Activated B cell treated with CpG ODN at 0.5 μM for 24 hours (primary cell): ENCODE results near the gene POSTN. TPM values are rescaled to one million over a fixed set of nuclear protein-coding genes. Genes with fewer than 3 reads are reported as not detected.
"Not testable (repeated sequence)": the region's sequence is repeated elsewhere in the genome, so short reads cannot be mapped to it uniquely, and the experiment has no call there.

Source experiments
- ATAC-seq: fragments of 200-7000 bp; cut with Tn5 transposase; one replicate; pipeline ENCODE4 v1.10.0; 2021; ENCODE audit warnings: low read depth, mild to moderate bottlenecking, moderate library complexity
- CTCF ChIA-PET: fragments of 350-600 bp; sonication (Branson Sonifier 250); formaldehyde crosslinking; loops from one replicate; lab custom pipeline; 2021; ENCODE audit warnings: antibody characterized with exemption; lab: Charles Lee
- POLR2A ChIA-PET: fragments of 350-600 bp; sonication (Branson Sonifier 250); formaldehyde crosslinking; loops from one replicate; lab custom pipeline; 2021; ENCODE audit warnings: antibody characterized with exemption; lab: Charles Lee
- DNase-seq: peaks from one replicate; pipeline ENCODE4 v3.0.0; 2022
- H3K27ac Mint-ChIP-seq: one replicate; pipeline ENCODE4 v1.8.0; 2020; ENCODE audit warnings: mixed read lengths
- H3K27me3 Mint-ChIP-seq: one replicate; pipeline ENCODE4 v1.8.0; 2021; ENCODE audit warnings: mixed read lengths
- H3K36me3 Mint-ChIP-seq: one replicate; pipeline ENCODE4 v1.8.0; 2021; ENCODE audit warnings: low read depth, mixed read lengths
- H3K4me1 Mint-ChIP-seq: one replicate; pipeline ENCODE4 v1.8.0; 2021; ENCODE audit warnings: mixed read lengths
- H3K4me3 Mint-ChIP-seq: one replicate; pipeline ENCODE4 v1.8.0; 2020; ENCODE audit warnings: mild to moderate bottlenecking, mixed read lengths
- H3K9me3 Mint-ChIP-seq: one replicate; pipeline ENCODE4 v1.8.0; 2020; ENCODE audit warnings: mixed read lengths
- intact Hi-C: fragments of 100-400 bp; cut with micrococcal nuclease; formaldehyde crosslinking; loops from one replicate; pipeline ENCODE4 v1.15.1; 2024
- total RNA-seq: library from RNA; stranded (reverse); gene quantifications from 2 replicates; pipeline ENCODE4 v1.2.3, GENCODE V29; 2022
- TF ChIP-seq, protein P1 (sequence below): fragments of 200-600 bp; IDR thresholded peaks from one replicate; pipeline ENCODE4 v1.8.0; 2022; ENCODE audit warnings: antibody characterized with exemption, mild to moderate bottlenecking

The POSTN gene
- total RNA-seq, 1 donor from 2014 or later = not detected

DNA sequence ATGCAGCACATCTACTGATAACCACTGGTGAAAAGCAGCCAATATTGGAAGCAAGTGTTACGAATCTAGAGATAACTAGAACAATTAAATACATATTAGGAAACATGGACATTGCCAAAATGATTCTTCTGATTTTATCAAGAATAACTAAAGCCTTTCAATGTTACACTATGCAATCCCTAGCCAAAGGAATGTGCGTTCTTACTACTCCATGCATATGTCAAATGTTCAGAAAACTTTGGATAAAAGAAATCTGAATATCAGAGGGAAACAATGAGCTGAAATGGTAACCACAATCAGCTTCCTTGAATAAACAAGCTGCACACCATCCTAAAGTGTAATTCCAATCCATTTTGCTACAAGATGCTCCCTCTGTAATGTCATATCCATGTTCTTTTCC is 951 bp upstream of the POSTN start:
- ATAC-seq (no peak), DNase-seq (no peak)
- ChIA-PET POLR2A (no interaction called here), CTCF (no interaction called here)
- intact Hi-C loops = no loop called here
- Mint-ChIP-seq H3K9me3 (no peaks in the 10 kb centered on the region), H3K36me3 (no peaks in the 10 kb centered on the region), H3K4me3 (no peak overlapping the region), H3K27ac (no peak overlapping the region), H3K27me3 (no peaks in the 10 kb centered on the region), H3K4me1 (no peaks in the 10 kb centered on the region)
- TF ChIP-seq, protein P1, sequence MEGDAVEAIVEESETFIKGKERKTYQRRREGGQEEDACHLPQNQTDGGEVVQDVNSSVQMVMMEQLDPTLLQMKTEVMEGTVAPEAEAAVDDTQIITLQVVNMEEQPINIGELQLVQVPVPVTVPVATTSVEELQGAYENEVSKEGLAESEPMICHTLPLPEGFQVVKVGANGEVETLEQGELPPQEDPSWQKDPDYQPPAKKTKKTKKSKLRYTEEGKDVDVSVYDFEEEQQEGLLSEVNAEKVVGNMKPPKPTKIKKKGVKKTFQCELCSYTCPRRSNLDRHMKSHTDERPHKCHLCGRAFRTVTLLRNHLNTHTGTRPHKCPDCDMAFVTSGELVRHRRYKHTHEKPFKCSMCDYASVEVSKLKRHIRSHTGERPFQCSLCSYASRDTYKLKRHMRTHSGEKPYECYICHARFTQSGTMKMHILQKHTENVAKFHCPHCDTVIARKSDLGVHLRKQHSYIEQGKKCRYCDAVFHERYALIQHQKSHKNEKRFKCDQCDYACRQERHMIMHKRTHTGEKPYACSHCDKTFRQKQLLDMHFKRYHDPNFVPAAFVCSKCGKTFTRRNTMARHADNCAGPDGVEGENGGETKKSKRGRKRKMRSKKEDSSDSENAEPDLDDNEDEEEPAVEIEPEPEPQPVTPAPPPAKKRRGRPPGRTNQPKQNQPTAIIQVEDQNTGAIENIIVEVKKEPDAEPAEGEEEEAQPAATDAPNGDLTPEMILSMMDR = no peak

DNA sequence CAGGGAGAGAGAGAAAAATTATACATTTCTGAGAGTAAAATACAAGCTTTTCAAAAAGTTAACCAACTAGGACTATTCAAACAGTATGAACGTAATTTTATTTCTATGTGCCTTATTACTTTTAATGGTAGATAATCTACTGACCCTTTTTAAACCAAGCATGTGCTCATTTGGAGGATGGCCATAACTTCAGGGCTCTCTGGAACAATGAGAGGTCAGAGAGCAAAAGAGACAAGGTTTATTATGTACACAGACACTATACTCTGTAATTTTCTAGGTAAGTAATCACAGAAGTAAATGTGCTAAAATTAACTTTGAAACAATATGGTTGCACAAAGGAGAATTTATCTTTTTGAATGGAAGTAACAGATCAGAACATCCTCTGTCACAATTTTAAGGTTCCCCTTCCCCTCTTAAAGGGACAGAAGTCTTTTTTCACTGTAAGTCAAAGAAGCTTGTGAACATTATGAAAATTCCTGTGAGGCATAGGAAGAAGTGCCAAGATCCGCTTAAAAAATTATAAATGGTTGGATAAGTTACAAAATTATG is 1.0 kb downstream of the POSTN start:
- H3K27ac Mint-ChIP-seq = no peak overlapping the region
- H3K36me3 Mint-ChIP-seq = no peaks in the 10 kb centered on the region
- H3K4me3 Mint-ChIP-seq = no peak overlapping the region
- intact Hi-C loops = no loop called here
- CTCF ChIA-PET = no interaction called here
- no peaks in the 10 kb centered on the region for H3K27me3 Mint-ChIP-seq
- H3K4me1 Mint-ChIP-seq = no peaks in the 10 kb centered on the region
- DNase-seq (no peak), ATAC-seq (no peak)
- POLR2A ChIA-PET = no interaction called here
- TF ChIP-seq, protein P1 = no peak
- H3K9me3 Mint-ChIP-seq = no peaks in the 10 kb centered on the region

GRCh38 chr13:37596805-37597204 is 1.8 kb downstream of the POSTN start:
- Mint-ChIP-seq H3K27ac (no peak overlapping the region), H3K36me3 (no peaks in the 10 kb centered on the region), H3K27me3 (no peaks in the 10 kb centered on the region), H3K9me3 (no peaks in the 10 kb centered on the region), H3K4me1 (no peaks in the 10 kb centered on the region), H3K4me3 (no peak overlapping the region)
- ChIA-PET CTCF (no interaction called here), POLR2A (no interaction called here)
- TF ChIP-seq, protein P1 = no peak
- no peak for ATAC-seq
- DNase-seq = no peak
- intact Hi-C loops = no loop called here

DNA sequence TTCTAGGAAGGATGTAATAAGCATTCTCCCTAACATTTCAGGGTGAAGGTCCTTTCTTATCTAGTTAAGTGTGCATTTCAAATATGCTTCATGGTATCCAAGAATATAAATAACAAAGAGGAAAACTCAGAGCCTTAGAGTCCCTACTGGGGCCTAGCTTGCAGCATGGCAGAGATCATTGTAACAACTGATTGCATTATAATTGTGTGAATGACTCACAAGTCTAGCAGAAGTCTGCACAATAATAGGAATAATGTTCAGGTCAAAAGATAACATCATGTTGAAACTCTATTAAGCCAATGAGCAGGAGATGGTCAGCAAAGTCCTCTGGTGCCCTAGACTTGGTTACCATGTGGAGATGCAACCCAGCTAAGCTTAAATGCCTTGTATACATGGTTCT is 3.4 kb downstream of the POSTN start:
- ChIA-PET CTCF (no interaction called here), POLR2A (no interaction called here)
- intact Hi-C loops = no loop called here
- Mint-ChIP-seq H3K36me3 (no peaks in the 10 kb centered on the region), H3K27me3 (no peaks in the 10 kb centered on the region), H3K4me3 (no peak overlapping the region), H3K4me1 (no peaks in the 10 kb centered on the region), H3K27ac (no peak overlapping the region), H3K9me3 (no peaks in the 10 kb centered on the region)
- DNase-seq (no peak), ATAC-seq (no peak)
- TF ChIP-seq, protein P1 = no peak

DNA sequence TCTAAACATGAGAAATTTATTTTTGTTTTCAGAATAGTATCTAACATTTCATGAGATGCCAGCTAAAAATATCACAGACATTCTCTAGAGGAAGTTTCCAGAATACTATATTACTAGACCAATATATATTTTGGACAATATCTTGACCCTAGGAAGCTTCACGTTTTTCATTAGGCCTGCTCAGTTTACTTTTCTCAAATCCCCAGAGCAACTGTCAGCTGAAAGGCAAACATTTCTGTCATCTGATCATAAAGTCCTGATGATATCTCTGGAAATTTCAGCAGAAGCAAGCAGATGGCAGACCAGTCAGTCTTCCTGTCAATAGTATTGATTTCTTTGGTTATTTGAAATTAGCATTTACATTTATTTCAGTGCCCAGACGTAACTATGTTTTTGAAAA is 4.0 kb downstream of the POSTN start:
- no peak for ATAC-seq
- H3K9me3 Mint-ChIP-seq = no peaks in the 10 kb centered on the region
- ChIA-PET CTCF (no interaction called here), POLR2A (no interaction called here)
- no peaks in the 10 kb centered on the region for H3K4me1 Mint-ChIP-seq
- TF ChIP-seq, protein P1 = no peak
- intact Hi-C loops = no loop called here
- H3K27me3 Mint-ChIP-seq = no peaks in the 10 kb centered on the region
- no peak overlapping the region for H3K27ac Mint-ChIP-seq
- no peak overlapping the region for H3K4me3 Mint-ChIP-seq
- no peak for DNase-seq
- no peaks in the 10 kb centered on the region for H3K36me3 Mint-ChIP-seq

- H3K4me1 Mint-ChIP-seq, H3K4me3 Mint-ChIP-seq, H3K27ac Mint-ChIP-seq, POLR2A ChIA-PET, ATAC-seq, H3K9me3 Mint-ChIP-seq, CTCF ChIA-PET, H3K36me3 Mint-ChIP-seq, DNase-seq, intact Hi-C loops, H3K27me3 Mint-ChIP-seq: not testable (repeated sequence)
Observed at GRCh38 chr13:37589381-37589780, 9.2 kb downstream of the POSTN start.
